HG02870 (cell line): ENCODE measurements around the gene ENTPD7.

Experiments
- ATAC-seq: cut with Tn5 transposase; IDR thresholded peaks from one replicate; pipeline ENCODE4 v1.9.1; 2021; ENCODE audit warnings: mild to moderate bottlenecking, moderate library complexity; ENCODE audit not compliant: unreplicated experiment

The ENTPD7 gene

GRCh38 chr10:99647601-99648151 lies 11.6 kb upstream of the ENTPD7 start:
- ATAC-seq, result no peak

- ATAC-seq, result no peak
Observed at GRCh38 chr10:99648717-99649116, 10.6 kb upstream of the ENTPD7 start.

GRCh38 chr10:99652800-99653390 lies 6.4 kb upstream of the ENTPD7 start:
- no peak for ATAC-seq

DNA sequence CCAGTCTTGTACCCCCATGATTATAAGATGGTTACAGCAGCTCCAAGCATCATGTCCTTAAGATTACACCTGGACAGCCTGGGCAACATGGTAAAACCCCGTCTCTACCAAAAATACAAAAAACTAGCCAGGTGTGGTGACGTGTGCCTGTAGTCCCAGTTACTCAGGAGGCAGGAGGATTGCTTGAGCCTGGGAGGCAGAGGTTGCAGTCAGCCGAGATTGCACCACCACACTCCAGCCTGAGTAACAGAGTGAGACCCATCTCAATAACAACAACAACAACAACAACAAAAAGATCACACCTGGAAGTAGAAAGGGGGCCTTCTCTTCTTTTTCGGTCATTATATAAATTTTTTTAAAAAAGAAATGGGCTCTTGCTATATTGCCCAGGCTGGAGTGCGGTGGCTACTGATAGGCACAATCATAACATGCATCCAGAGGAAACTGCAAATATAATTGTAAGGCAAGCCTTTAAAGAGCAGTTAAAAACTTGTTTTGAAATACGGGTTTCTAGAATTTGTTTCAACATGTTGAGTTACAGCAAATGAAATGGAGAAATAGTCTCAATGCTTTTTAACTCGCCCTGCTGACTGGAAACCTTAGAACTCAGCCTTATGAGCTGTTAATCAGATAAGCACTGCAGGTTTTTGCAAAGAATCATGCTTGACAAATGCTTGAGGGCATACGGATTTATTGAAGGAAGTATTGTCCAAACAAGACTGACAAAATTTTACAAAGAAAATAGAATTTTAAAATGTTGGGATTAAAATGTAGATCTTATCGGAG lies 4.7 kb upstream of the ENTPD7 start:
- ATAC-seq, result no peak

GRCh38 chr10:99656199-99657064 lies 2.9 kb upstream of the ENTPD7 start:
- no peak for ATAC-seq

DNA sequence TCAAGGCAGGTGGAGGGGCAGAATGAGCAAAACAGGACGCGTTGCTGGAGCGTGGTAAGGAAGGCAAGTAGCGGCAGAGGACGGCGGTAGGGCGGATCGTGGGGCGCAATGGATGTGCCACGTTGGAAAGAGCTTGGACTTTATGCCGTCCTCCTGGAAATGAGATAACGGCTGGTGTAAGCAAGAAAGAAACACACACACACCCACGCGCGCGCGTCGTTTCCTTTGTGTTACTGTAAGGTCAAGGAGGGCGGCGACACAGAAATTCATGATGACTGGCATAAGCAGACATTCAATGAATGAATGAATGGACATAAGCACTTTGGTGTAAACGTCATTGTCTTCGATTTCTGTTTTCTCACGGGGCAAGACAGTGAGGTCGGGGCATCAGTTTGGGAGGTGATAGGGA lies 683 bp upstream of the ENTPD7 start:
- no peak for ATAC-seq

GRCh38 chr10:99659868-99660366 lies 608 bp downstream of the ENTPD7 start:
- ATAC-seq, result no peak

DNA sequence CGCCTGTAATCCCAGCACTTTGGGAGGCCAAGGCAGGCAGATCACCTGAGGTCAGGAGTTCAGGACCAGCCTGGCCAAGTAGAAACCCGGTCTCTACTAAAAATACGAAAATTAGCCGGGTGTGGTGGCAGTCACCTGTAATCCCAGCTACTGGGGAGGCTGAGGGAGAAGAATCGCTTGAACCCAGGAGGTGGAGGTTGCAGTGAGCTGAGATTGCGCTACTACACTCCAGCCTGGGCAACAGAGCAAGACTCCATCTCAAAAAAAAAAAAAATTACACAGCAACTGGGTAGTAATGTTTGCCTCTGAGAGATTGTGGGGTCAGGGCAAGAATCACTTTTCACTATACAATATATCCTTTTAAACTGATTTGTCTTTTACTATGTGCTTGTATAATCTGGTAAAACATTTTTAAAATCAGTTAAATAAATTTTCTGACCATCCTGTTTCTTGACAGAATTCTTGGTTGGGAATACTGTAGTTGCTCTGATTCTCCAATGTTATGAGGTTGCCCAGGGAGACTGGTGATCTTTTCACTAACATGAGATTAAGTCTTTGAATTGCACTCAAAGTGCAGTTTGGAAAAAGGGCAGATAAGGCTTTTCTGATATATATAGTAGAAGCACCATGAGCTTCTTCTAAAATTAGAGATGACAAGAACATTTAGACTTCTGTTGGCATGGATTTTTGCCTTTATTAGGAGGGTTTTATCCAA lies 1.5 kb downstream of the ENTPD7 start:
- ATAC-seq, result no peak

DNA sequence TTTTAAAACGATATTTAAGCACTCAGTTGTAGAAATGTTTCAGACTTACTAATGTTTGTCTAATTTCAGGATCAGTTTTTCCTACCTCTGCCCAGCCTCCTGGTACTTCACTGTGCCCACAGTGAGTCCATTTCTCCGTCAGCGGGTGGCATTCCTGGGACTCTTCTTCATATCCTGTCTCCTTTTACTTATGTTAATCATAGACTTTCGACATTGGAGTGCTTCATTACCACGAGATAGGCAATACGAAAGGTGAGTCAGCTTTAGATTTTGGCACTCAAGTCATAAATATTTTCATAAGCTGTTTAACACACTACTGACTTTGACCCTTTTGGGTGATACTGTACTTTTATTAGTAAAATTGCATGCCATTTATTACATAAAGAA lies 2.1 kb downstream of the ENTPD7 start:
- ATAC-seq, result no peak

DNA sequence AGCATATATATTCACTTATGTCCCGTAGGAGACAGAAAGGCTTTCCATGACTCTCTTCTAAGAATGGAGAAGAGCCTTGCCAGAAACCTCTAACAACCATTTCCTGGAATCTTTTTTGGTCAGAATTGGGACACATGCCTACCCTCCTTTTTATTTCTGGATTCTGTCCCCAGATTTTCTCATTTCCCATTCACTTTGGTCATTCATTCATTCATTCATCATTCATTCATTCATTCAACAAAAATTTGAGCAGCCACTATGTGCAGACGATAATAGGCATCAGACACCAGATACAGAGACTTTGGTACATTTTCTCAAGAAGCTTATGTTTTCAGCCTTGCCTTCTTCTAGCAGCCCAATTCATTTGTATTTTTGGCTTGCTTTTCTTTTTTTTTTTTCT lies 6.0 kb downstream of the ENTPD7 start:
- no peak for ATAC-seq

- no peak for ATAC-seq
Observed at GRCh38 chr10:99667108-99667751, 7.9 kb downstream of the ENTPD7 start.

GRCh38 chr10:99671386-99671785 lies 12.1 kb downstream of the ENTPD7 start:
- ATAC-seq, result no peak

DNA sequence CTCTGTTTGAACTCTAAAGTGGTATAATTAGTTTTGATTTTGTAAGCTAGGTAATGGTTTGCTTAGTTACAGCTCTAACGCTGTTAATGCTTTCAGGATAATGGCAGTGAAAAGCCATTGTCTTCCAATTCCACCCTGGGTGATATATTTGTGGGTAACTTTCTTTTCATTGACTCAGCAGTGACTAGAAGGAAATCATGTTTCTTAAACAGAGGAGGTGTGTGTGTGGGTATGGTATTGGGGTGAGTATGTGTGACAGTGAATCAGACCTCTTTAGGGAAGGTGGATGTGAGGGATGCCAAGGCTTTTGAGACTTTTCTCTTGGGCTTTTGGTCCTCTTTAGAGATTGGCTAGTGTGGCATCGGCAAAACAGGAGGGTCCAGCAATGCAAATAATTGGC lies 13.6 kb downstream of the ENTPD7 start:
- ATAC-seq, result no peak

DNA sequence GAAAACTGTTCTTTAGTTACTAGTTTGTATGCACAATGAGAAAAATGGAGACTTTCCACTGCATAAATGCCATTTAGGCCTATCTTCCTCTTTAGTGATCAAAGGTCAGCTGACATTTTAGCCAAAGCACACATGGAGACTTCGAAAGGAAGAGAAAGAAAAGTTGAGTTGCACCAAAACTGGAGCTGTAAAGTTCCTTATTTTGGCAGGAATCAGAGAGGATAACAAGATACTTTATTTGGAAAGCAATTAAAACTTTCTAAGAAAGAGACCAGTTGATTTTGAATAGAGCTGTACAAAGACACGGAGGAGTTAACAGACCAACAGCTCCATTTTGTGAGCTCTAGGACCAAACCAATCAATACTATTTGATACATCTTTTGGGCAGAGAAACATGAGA lies 14.2 kb downstream of the ENTPD7 start:
- no peak for ATAC-seq

DNA sequence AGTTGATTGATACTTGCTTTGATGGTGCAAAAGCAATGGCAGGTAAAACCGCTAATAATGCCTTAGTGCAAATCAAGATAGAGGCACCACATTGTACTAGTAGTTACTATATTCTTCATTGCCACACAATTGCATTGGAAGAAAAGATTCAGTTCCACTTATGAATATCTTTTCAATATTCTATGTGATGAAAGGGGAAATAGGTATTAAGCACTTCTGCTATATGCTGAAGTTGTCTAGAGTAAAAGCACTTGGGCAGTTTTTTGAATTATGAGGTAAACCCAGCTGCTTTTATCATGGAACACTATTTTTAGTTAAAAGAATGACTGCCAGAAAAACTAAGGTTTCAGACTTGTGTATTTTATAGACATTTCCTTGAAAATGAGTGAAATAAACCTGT lies 15.5 kb downstream of the ENTPD7 start:
- ATAC-seq, result no peak

GRCh38 chr10:99676426-99676825 lies 17.1 kb downstream of the ENTPD7 start:
- no peak for ATAC-seq

GRCh38 chr10:99676895-99677294 lies 17.6 kb downstream of the ENTPD7 start:
- ATAC-seq, result no peak

GRCh38 chr10:99678921-99679320 lies 19.6 kb downstream of the ENTPD7 start:
- no peak for ATAC-seq

GRCh38 chr10:99681553-99681952 lies 22.2 kb downstream of the ENTPD7 start:
- ATAC-seq, result no peak

GRCh38 chr10:99682032-99682431 lies 22.7 kb downstream of the ENTPD7 start:
- ATAC-seq, result no peak
